Endothelial cell of umbilical vein (primary cell): Measurements from ENCODE around the gene CARNS1. TPM values are rescaled to one million over a fixed set of nuclear protein-coding genes. Genes with fewer than 3 reads are reported as not detected.
A peak's percentile ranks its signal among the peaks of the same experiment; 100 is the strongest.

Source experiments
- BruUV-seq: library from RNA; stranded (reverse); fragments of 400-500 nt; replicated peaks from 2 replicates; lab custom pipeline; 2021; lab: Mats Ljungman, UMichigan
- CTCF ChIA-PET: fragments of 300-600, 350-600 bp; sonication (Branson Sonifier 250); formaldehyde crosslinking; loops from one replicate; lab custom pipeline; 2021; ENCODE audit warnings: antibody characterized with exemption, inconsistent platforms; lab: Charles Lee
- POLR2A ChIA-PET: fragments of 300-600, 350-600 bp; sonication (Branson Sonifier 250); formaldehyde crosslinking; loops from one replicate; lab custom pipeline; 2021; ENCODE audit warnings: antibody characterized with exemption, inconsistent platforms; lab: Charles Lee
- DNase-seq: peaks from one replicate; pipeline ENCODE4 v3.0.0-alpha.2; 2011; ENCODE audit warnings: low read depth, low spot score
- FAIRE-seq: peaks from 2 replicates; lab custom pipeline; 2011; peaks lifted over from hg19 to GRCh38; lab: Jason Lieb, UNC
- H2AFZ ChIP-seq: 2 replicates; pipeline ENCODE4 v1.6.0; 2012; ENCODE audit warnings: low read depth, low read length, control low read depth, inconsistent platforms
- H3K27ac ChIP-seq: 2 replicates; pipeline ENCODE4 v1.5.1; 2011; ENCODE audit warnings: low read depth, mild to moderate bottlenecking, control low read depth, low read length, moderate library complexity; ENCODE audit not compliant: insufficient read depth
- H3K27me3 ChIP-seq, 2 experiments: 2 replicates each; pipeline versions ENCODE4 v1.6.0 to v1.6.1; 2011; ENCODE audit warnings: low read length in 2 of 2, mixed read lengths in 1 of 2; ENCODE audit not compliant: control insufficient read depth in 2 of 2, insufficient read depth in 2 of 2
- H3K36me3 ChIP-seq, 2 experiments: 2 replicates in 1 of 2; 3 replicates in 1 of 2; pipeline ENCODE4 v1.5.1; 2011; ENCODE audit warnings: low read length in 2 of 2, mild to moderate bottlenecking in 1 of 2, moderate library complexity in 1 of 2; ENCODE audit not compliant: control insufficient read depth in 2 of 2, insufficient read depth in 2 of 2; ENCODE audit errors: extremely low read depth in 1 of 2
- H3K4me1 ChIP-seq: 3 replicates; pipeline ENCODE4 v1.5.1; 2011; ENCODE audit warnings: mild to moderate bottlenecking, low read length; ENCODE audit not compliant: control insufficient read depth, insufficient read depth; ENCODE audit errors: extremely low read depth
- H3K4me2 ChIP-seq: 2 replicates; pipeline ENCODE4 v1.6.1; 2011; ENCODE audit warnings: low read length, control low read depth, mixed read lengths; ENCODE audit not compliant: insufficient read depth
- H3K4me3 ChIP-seq, 3 experiments: fragments of 200-600 bp in 1 of 3; sonication (generic), shearing (Covaris generic) in 1 of 3; replicated peaks in 1 of 3; 2 replicates each; pipeline ENCODE4 v1.5.1; 2011 to 2016; ENCODE audit warnings: control low read depth in 3 of 3, low read length in 3 of 3, mild to moderate bottlenecking in 2 of 3, inconsistent platforms in 1 of 3, low read depth in 1 of 3, moderate library complexity in 1 of 3; ENCODE audit not compliant: insufficient read depth in 1 of 3
- H3K79me2 ChIP-seq: 2 replicates; pipeline ENCODE4 v1.6.0; 2012; ENCODE audit warnings: low read length, inconsistent platforms; ENCODE audit not compliant: control insufficient read depth, insufficient read depth
- H3K9ac ChIP-seq: replicated peaks from 2 replicates; pipeline ENCODE3; 2011; ENCODE audit warnings: low read length, control low read depth; ENCODE audit not compliant: insufficient read depth; ENCODE audit errors: extremely low read depth
- H3K9me1 ChIP-seq: replicated peaks from 3 replicates; pipeline ENCODE4 v1.6.0; 2011; ENCODE audit warnings: mild to moderate bottlenecking, low read length; ENCODE audit not compliant: control insufficient read depth, insufficient read depth; ENCODE audit errors: extremely low read depth
- H3K9me3 ChIP-seq: replicated peaks from 2 replicates; pipeline ENCODE4 v1.5.1; 2012; ENCODE audit warnings: low read length, inconsistent platforms; ENCODE audit not compliant: control insufficient read depth, insufficient read depth
- H4K20me1 ChIP-seq: replicated peaks from 2 replicates; pipeline ENCODE3; 2011; ENCODE audit warnings: mild to moderate bottlenecking, low read length; ENCODE audit not compliant: control insufficient read depth, insufficient read depth; ENCODE audit errors: extremely low read depth
- EZH2 ChIP-seq: IDR thresholded peaks from 2 replicates; pipeline ENCODE4 v1.6.1; 2012; ENCODE audit warnings: borderline replicate concordance, low read depth, mild to moderate bottlenecking, moderate library complexity, low read length, inconsistent platforms; ENCODE audit not compliant: severe bottlenecking
- FOS ChIP-seq: IDR thresholded peaks from 2 replicates; pipeline ENCODE4 v1.6.1; 2011; ENCODE audit warnings: mild to moderate bottlenecking, low read length, moderate library complexity, borderline replicate concordance; ENCODE audit not compliant: insufficient read depth
- GATA2 ChIP-seq: IDR thresholded peaks from 2 replicates; pipeline ENCODE4 v1.7.0; 2011; ENCODE audit warnings: low read depth, mild to moderate bottlenecking, moderate library complexity, mixed read lengths, low read length; ENCODE audit not compliant: insufficient read length, insufficient read depth
- JUN ChIP-seq: IDR thresholded peaks from 2 replicates; pipeline ENCODE4 v1.6.1; 2011; ENCODE audit warnings: borderline replicate concordance, low read depth; ENCODE audit not compliant: insufficient read length, insufficient read depth
- MAX ChIP-seq: IDR thresholded peaks from 2 replicates; pipeline ENCODE4 v1.6.1; 2011; ENCODE audit not compliant: insufficient read depth, insufficient read length
- MYC ChIP-seq: IDR thresholded peaks from one replicate; pipeline ENCODE4 v1.6.1; 2011; ENCODE audit warnings: mild to moderate bottlenecking, low read depth, low read length
- POLR2A ChIP-seq: IDR thresholded peaks from 2 replicates; pipeline ENCODE4 v1.6.1; 2012; ENCODE audit warnings: low read depth, mild to moderate bottlenecking, control low read depth, low read length
- POLR2AphosphoS5 ChIP-seq: IDR thresholded peaks from 2 replicates; pipeline ENCODE4 v1.6.1; 2012; ENCODE audit warnings: low read depth, mild to moderate bottlenecking, control low read depth, low read length, moderate library complexity; ENCODE audit not compliant: insufficient read depth
- dilution Hi-C: fragments of 300-500 bp; cut with MboI; formaldehyde crosslinking; loops from one replicate; pipeline ENCODE4 v1.15.0; 2019; ENCODE audit warnings: low sequenced_read_pairs; ENCODE audit not compliant: extremely low pct_ligation_motif_present
- intact Hi-C: fragments of 100-400 bp; cut with micrococcal nuclease; formaldehyde crosslinking; loops from one replicate; pipeline ENCODE4 v1.10.0; 2022
- polyA plus RNA-seq, 4 experiments: library from polyadenylated mRNA; depleted of rRNA in 3 of 4; stranded (reverse) in 3 of 4; unstranded in 1 of 4; fragments of >200 nt; gene quantifications; 2 replicates each; pipeline versions ENCODE4 v1.2.1 to v1.2.3, GENCODE V29; 2011 to 2012; ENCODE audit warnings: missing spikeins in 1 of 4
- total RNA-seq: library from RNA; stranded (reverse); gene quantifications from 2 replicates; pipeline ENCODE4 v1.2.3, GENCODE V29; 2021
- TF ChIP-seq, protein P1 (sequence below), 2 donors: IDR thresholded peaks; 1 replicate in 1 of 2; 2 replicates in 1 of 2; pipeline ENCODE4 v1.5.1; 2011; ENCODE audit warnings: low read length in 2 of 2, mild to moderate bottlenecking in 2 of 2, moderate library complexity in 2 of 2, control low read depth in 1 of 2, inconsistent platforms in 1 of 2, low read depth in 1 of 2; ENCODE audit not compliant: insufficient read depth in 1 of 2; ENCODE audit errors: extremely low read depth in 1 of 2

CARNS1 gene
- total and polyA plus RNA-seq, 2 donors (not counting 3 experiments of a cell fraction or from before 2014, with no cell fraction given), result 0.14 to 0.35 TPM

GRCh38 chr11:67469508-67469811 is 54.0 kb downstream of the CARNS1 start:
- BruUV-seq, result TSS peak; percentile 24
- intact Hi-C loops, result loop anchor here (1.0 to 5.0 kb wide), 6 partner anchors 14 to 117 kb away; partner anchors contain the start of genes AIP, CDK2AP2, POLD4 and RPS6KB2

More at GRCh38 chr11:67469508-67469811, 54.0 kb downstream of the CARNS1 start:
- Histone ChIP-seq H3K4me1 (peaks cover 11% of the 10 kb centered on the region), H3K9me3 (no peaks in the 10 kb centered on the region), H3K9me1 (no peaks in the 10 kb centered on the region), H4K20me1 (no peaks in the 10 kb centered on the region), H3K4me3 (peak overlapping the region in 2 of 3 experiments; percentile 34 to 58), H3K9ac (peak overlapping the region; percentile 33), H3K36me3 (no peaks in the 10 kb centered on the region), H2AFZ (peak overlapping the region; percentile 72), H3K27me3 (peaks cover 0 to 3% of the 10 kb centered on the region in 2 experiments), H3K4me2 (peak overlapping the region; percentile 60), H3K79me2 (no peaks in the 10 kb centered on the region), H3K27ac (peak overlapping the region; percentile 37)
- POLR2A ChIA-PET, result no interaction called here
- CTCF ChIA-PET, result interaction anchor here (1.0 to 2.6 kb wide), 4 partner anchors 18 to 124 kb away, joined by 3 to 26 read pairs (median 6); partner anchors contain the start of gene PPP1CA
- dilution Hi-C loops, result no loop called here
- DNase-seq (no peak), FAIRE-seq (no peak)
- no peak for TF ChIP-seq POLR2A
- TF ChIP-seq, protein P1, sequence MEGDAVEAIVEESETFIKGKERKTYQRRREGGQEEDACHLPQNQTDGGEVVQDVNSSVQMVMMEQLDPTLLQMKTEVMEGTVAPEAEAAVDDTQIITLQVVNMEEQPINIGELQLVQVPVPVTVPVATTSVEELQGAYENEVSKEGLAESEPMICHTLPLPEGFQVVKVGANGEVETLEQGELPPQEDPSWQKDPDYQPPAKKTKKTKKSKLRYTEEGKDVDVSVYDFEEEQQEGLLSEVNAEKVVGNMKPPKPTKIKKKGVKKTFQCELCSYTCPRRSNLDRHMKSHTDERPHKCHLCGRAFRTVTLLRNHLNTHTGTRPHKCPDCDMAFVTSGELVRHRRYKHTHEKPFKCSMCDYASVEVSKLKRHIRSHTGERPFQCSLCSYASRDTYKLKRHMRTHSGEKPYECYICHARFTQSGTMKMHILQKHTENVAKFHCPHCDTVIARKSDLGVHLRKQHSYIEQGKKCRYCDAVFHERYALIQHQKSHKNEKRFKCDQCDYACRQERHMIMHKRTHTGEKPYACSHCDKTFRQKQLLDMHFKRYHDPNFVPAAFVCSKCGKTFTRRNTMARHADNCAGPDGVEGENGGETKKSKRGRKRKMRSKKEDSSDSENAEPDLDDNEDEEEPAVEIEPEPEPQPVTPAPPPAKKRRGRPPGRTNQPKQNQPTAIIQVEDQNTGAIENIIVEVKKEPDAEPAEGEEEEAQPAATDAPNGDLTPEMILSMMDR (IDR thresholded peaks at IDR 0.05; ENCODE audit: extremely low read depth in 1 of 2, insufficient read depth in 1 of 2, low read depth in 1 of 2, low read length in 2 of 2), result no peak
- TF ChIP-seq MYC, result no peak
- TF ChIP-seq POLR2AphosphoS5, result no peak
- no peak for TF ChIP-seq FOS
- TF ChIP-seq EZH2, result no peak
- TF ChIP-seq MAX, result no peak
- no peak for TF ChIP-seq JUN
- TF ChIP-seq GATA2, result no peak
